Skeletal muscle tissue (tissue), 4 donors: ENCODE measurements around the gene PSMD8. TPM values are rescaled to one million over a fixed set of nuclear protein-coding genes. Genes with fewer than 3 reads are reported as not detected.

Experiments used
- H3K27ac ChIP-seq: one replicate; pipeline ENCODE4 v1.7.0; 2013; ENCODE audit warnings: mild to moderate bottlenecking, low read depth, low read length, inconsistent platforms
- H3K27me3 ChIP-seq, 3 donors: one replicate each; pipeline ENCODE4 v1.7.0; 2013; ENCODE audit warnings: low read length in 3 of 3; ENCODE audit not compliant: control insufficient read depth in 3 of 3, insufficient read depth in 3 of 3
- H3K36me3 ChIP-seq, 3 donors: one replicate each; pipeline ENCODE4 v1.7.0; 2013; ENCODE audit warnings: low read length in 3 of 3; ENCODE audit not compliant: control insufficient read depth in 3 of 3, insufficient read depth in 3 of 3
- H3K4me1 ChIP-seq, 3 donors: one replicate each; pipeline ENCODE4 v1.7.0; 2013; ENCODE audit warnings: low read length in 3 of 3, mild to moderate bottlenecking in 3 of 3; ENCODE audit not compliant: control insufficient read depth in 3 of 3, insufficient read depth in 3 of 3
- H3K4me3 ChIP-seq, 3 donors: one replicate each; pipeline ENCODE4 v1.7.0; 2013; ENCODE audit warnings: low read length in 3 of 3
- H3K9ac ChIP-seq, 3 donors: one replicate each; pipeline ENCODE4 v1.7.0; 2013; ENCODE audit warnings: low read length in 3 of 3, mild to moderate bottlenecking in 3 of 3, moderate library complexity in 2 of 3, low read depth in 1 of 3
- H3K9me3 ChIP-seq, 3 donors: one replicate each; pipeline ENCODE4 v1.7.0; 2013; ENCODE audit warnings: low read length in 3 of 3; ENCODE audit not compliant: control insufficient read depth in 3 of 3
- total RNA-seq: library from RNA; depleted of rRNA; stranded (reverse); fragments of >200 nt; gene quantifications from one replicate; pipeline ENCODE4 v1.2.3, GENCODE V29; 2014
- donor health status: Osteomylitis.

The PSMD8 gene
- total RNA-seq, 1 donor from 2014 or later: 129 TPM

DNA sequence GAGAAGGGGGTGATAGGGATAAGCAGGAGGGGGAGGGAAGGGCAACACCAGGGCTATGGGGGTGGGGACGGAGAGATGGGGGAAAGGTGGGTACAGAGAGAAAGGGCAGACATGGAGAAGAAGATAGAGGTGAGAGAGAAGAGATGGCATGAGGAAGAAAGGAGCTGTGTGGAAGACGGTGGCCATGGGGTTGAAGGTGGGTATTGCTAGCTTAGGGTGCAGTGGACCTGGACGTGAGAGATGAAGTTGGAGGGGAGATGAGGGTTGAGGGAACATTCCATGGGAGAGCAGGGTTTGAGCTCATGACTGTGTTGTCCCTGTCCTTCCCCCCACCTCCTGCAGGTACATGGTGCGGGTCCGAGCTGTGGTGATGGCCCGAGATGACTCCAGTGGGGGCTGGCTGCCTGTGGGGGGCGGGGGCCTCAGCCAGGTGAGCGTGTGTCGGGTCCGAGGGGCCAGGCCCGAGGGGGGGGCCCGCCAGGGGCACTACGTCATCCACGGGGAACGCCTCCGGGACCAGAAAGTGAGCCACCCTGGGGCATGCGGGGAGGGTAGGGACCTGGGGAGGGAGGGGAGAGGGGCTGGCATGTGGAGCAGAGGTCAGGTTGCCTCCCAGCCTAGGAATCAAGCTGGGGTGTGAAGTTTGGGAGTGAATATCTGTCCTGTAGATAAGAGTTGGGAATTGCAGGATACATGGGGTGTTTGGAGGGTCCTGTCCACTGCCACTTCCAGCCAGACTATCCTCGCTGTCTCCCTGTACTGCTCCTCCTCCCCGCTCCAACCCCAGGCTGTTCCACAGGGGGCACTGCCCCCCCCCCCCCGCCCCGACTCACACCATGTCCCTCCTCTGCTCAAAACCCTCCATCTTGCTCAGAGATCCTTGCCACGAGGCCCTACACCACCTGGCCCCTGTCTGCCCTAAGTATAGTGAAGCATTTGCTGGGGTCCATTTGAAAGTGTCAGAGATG is 15.9 kb downstream of the PSMD8 start:
- Histone ChIP-seq H3K4me3 (no peak overlapping the region), H3K9ac (no peak overlapping the region), H3K9me3 (no peaks in the 10 kb centered on the region), H3K4me1 (peaks cover 12 to 21% (median 20%) of the 10 kb centered on the region in 3 donors), H3K27ac (no peak overlapping the region), H3K36me3 (peaks cover 0 to under 1% (median 0%) of the 10 kb centered on the region in 3 donors), H3K27me3 (peaks cover 16 to 21% (median 20%) of the 10 kb centered on the region in 3 donors)

DNA sequence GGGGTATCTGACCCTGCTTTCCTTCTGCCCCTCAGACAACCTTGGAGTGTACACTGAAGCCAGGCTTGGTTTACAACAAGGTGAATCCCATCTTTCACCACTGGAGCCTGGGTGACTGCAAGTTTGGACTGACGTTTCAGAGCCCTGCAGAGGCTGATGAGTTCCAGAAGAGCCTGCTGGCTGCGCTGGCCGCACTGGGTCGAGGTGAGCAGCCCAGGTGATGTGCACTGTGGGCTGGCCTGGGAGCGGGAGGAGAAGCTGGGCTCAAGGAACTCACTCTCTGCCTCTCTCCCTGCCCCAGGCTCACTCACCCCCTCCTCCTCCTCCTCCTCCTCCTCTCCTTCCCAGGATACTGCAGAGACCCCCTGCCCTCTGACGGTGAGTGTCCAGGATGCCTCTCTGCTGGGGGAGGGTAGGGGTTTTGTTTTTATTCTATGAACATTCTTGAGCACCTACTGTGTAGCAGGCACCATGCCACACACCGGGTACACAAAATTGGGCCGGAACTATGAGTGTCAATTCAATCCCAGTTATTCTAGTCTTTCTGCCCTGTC is 17.6 kb downstream of the PSMD8 start:
- Histone ChIP-seq H3K4me1 (peaks cover 10 to 14% (median 13%) of the 10 kb centered on the region in 3 donors), H3K27ac (no peak overlapping the region), H3K4me3 (no peak overlapping the region), H3K36me3 (no peaks in the 10 kb centered on the region), H3K27me3 (peaks cover 29 to 30% (median 29%) of the 10 kb centered on the region in 3 donors), H3K9me3 (no peaks in the 10 kb centered on the region), H3K9ac (no peak overlapping the region)

GRCh38 chr19:38392707-38393308 is 18.4 kb downstream of the PSMD8 start:
- Histone ChIP-seq H3K9ac (no peak overlapping the region), H3K4me1 (peaks cover 4 to 9% (median 8%) of the 10 kb centered on the region in 3 donors), H3K27ac (no peak overlapping the region), H3K4me3 (no peak overlapping the region), H3K36me3 (no peaks in the 10 kb centered on the region), H3K27me3 (peaks cover 36 to 38% (median 36%) of the 10 kb centered on the region in 3 donors), H3K9me3 (no peaks in the 10 kb centered on the region)

GRCh38 chr19:38394488-38394887 is 20.1 kb downstream of the PSMD8 start:
- no peaks in the 10 kb centered on the region for H3K9me3 ChIP-seq
- H3K27ac ChIP-seq: no peak overlapping the region
- H3K9ac ChIP-seq: no peak overlapping the region
- no peaks in the 10 kb centered on the region for H3K4me1 ChIP-seq
- H3K4me3 ChIP-seq: no peak overlapping the region
- peaks cover 42 to 47% (median 42%) of the 10 kb centered on the region in 3 donors for H3K27me3 ChIP-seq
- H3K36me3 ChIP-seq: no peaks in the 10 kb centered on the region

DNA sequence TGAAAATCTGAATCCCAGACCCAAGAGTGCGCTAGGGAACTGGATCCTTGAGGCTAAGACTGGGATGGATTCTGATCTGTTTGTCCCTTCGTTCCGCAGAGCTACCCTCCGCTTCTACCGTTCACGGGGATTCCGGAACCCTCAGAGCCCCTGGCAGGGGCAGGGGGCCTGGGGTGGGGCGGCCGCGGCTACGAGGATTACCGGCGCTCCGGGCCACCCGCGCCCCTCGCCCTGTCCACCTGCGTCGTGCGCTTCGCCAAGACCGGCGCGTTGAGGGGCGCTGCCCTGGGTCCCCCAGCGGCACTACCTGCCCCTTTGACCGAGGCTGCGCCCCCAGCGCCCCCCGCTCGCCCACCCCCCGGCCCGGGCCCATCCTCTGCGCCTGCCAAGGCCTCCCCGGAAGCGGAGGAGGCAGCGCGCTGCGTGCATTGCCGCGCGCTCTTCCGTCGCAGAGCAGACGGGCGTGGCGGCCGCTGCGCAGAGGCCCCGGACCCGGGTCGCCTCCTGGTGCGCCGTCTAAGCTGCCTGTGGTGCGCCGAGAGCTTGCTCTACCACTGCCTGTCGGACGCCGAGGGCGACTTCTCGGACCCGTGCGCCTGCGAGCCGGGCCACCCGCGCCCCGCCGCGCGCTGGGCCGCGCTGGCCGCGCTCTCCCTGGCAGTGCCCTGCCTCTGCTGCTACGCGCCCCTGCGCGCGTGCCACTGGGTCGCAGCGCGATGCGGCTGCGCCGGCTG is 21.2 kb downstream of the PSMD8 start:
- Histone ChIP-seq H3K9ac (no peak overlapping the region), H3K27ac (no peak overlapping the region), H3K27me3 (peaks cover 45 to 57% (median 51%) of the 10 kb centered on the region in 3 donors)

DNA sequence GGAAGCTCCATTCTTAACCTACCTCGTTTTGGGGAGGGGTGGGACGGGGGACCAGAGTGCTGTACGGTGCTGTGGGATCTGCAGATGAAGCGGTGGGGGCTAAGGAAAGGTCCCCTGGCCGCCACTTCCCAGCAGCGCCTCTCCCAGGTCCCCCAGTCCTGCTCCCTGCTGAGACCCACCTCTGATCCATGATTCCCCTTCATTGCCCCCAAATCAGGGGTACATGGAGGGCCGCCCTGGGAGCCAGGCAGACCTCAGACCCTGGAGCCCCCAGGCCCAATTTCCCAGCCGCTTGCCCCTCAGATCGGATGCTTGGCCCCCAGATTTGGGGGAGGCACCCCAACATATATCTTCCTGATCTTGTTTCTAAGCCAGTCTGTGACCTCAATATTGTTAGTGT is 24.7 kb downstream of the PSMD8 start:
- no peaks in the 10 kb centered on the region for H3K9me3 ChIP-seq
- H3K27me3 ChIP-seq: peaks cover 35 to 52% (median 45%) of the 10 kb centered on the region in 3 donors
- no peak overlapping the region for H3K9ac ChIP-seq
- H3K4me1 ChIP-seq: peaks cover 0 to 6% (median 3%) of the 10 kb centered on the region in 3 donors
- H3K36me3 ChIP-seq: no peaks in the 10 kb centered on the region
- H3K4me3 ChIP-seq: no peak overlapping the region
- no peak overlapping the region for H3K27ac ChIP-seq

More for the DNA sequence above, 21.2 kb downstream of the PSMD8 start:
- no peaks in the 10 kb centered on the region for H3K4me1 ChIP-seq
- no peaks in the 10 kb centered on the region for H3K9me3 ChIP-seq
- H3K36me3 ChIP-seq: no peaks in the 10 kb centered on the region
- no peak overlapping the region for H3K4me3 ChIP-seq

DNA sequence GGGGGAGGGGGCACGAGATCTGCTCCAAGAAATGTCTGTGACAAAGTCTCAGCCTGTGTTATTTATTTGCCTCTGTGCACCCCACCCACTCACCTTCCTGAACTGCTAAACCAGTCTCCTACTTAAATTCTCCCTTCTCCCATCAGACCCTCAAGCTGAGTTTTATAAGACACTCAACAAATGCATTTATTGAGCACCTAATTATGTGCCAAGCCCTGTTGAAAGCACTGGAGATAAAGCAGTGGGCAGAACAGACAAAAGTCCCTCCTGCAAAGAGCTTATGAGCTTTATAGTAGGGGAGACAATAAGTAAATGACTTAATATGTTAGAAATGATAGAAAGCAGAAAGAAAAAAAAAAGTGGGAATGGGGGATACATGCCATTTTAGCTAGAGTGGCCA is 25.2 kb downstream of the PSMD8 start:
- Histone ChIP-seq H3K27me3 (peaks cover 30 to 48% (median 40%) of the 10 kb centered on the region in 3 donors), H3K9ac (no peak overlapping the region), H3K36me3 (no peaks in the 10 kb centered on the region), H3K27ac (no peak overlapping the region), H3K9me3 (no peaks in the 10 kb centered on the region), H3K4me1 (peaks cover 0 to 6% (median 3%) of the 10 kb centered on the region in 3 donors), H3K4me3 (no peak overlapping the region)

- peaks cover 0 to 5% (median 0%) of the 10 kb centered on the region in 3 donors for H3K36me3 ChIP-seq
- H3K27me3 ChIP-seq: peaks cover 23 to 40% (median 35%) of the 10 kb centered on the region in 3 donors
- no peak overlapping the region for H3K4me3 ChIP-seq
- H3K4me1 ChIP-seq: peaks cover 0 to 6% (median 3%) of the 10 kb centered on the region in 3 donors
- no peaks in the 10 kb centered on the region for H3K9me3 ChIP-seq
- H3K27ac ChIP-seq: no peak overlapping the region
- H3K9ac ChIP-seq: no peak overlapping the region
Measured at GRCh38 chr19:38400361-38400760, 26.0 kb downstream of the PSMD8 start.

DNA sequence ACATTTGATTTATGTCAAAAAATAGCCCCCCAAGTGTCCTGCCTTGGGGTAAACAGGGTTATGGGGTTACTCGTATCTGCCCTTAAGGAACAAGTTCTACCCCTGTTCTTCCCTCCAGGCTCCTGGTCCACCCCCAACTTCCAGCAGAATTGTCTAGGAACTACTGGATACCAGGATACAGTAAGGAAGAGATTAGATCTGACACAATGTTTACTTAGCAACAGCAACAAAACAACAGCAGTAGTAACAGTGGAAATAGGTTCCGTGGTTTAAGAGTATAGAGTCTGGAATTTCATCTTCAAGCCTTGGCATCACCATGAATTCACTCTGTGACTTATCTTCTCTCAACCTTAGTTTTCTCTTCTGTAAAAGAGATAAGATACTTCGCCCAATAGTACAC is 26.8 kb downstream of the PSMD8 start:
- Histone ChIP-seq H3K4me3 (no peak overlapping the region), H3K27ac (no peak overlapping the region), H3K36me3 (peaks cover 0 to 6% (median 0%) of the 10 kb centered on the region in 3 donors), H3K9ac (no peak overlapping the region), H3K4me1 (peaks cover 0 to 6% (median 3%) of the 10 kb centered on the region in 3 donors), H3K27me3 (peaks cover 18 to 35% (median 29%) of the 10 kb centered on the region in 3 donors), H3K9me3 (no peaks in the 10 kb centered on the region)
